ENCODE results near the gene INHA. TPM values are rescaled to one million over a fixed set of nuclear protein-coding genes. Genes with fewer than 3 reads are reported as not detected.

INHA gene
- total and polyA plus RNA-seq, 3 donors from 2014 or later, result 265 to 371 (median 325) TPM

- peak; percentile 96 for DNase-seq
- TF ChIP-seq POLR2A (IDR thresholded peaks at IDR 0.05), result no peak
- TF ChIP-seq, protein P1, sequence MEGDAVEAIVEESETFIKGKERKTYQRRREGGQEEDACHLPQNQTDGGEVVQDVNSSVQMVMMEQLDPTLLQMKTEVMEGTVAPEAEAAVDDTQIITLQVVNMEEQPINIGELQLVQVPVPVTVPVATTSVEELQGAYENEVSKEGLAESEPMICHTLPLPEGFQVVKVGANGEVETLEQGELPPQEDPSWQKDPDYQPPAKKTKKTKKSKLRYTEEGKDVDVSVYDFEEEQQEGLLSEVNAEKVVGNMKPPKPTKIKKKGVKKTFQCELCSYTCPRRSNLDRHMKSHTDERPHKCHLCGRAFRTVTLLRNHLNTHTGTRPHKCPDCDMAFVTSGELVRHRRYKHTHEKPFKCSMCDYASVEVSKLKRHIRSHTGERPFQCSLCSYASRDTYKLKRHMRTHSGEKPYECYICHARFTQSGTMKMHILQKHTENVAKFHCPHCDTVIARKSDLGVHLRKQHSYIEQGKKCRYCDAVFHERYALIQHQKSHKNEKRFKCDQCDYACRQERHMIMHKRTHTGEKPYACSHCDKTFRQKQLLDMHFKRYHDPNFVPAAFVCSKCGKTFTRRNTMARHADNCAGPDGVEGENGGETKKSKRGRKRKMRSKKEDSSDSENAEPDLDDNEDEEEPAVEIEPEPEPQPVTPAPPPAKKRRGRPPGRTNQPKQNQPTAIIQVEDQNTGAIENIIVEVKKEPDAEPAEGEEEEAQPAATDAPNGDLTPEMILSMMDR (IDR thresholded peaks at IDR 0.05), result no peak
- H3K27me3 ChIP-seq, result no peaks in the 10 kb centered on the region
- peak overlapping the region; percentile 55 to 67 for H3K4me3 ChIP-seq
- peaks cover 7% of the 10 kb centered on the region for H3K4me1 ChIP-seq
- H3K36me3 ChIP-seq (ENCODE audit: low read depth, missing control alignments), result no peaks in the 10 kb centered on the region
- 0 to 1% methylated on average over 21 to 87 of the region's 99 CpGs for WGBS, 2 donors
- H3K9me3 ChIP-seq, result no peaks in the 10 kb centered on the region
- intact Hi-C loops (cut with DNase I; ENCODE audit: low total_unique reads), result no loop called here
- peak overlapping the region; percentile 83 to 91 for H3K27ac ChIP-seq
Observed at GRCh38 chr2:219552382-219553167, 19.5 kb upstream of the INHA start.

GRCh38 chr2:219553168-219553417, 19.0 kb upstream of the INHA start:
- H3K9me3 ChIP-seq, result no peaks in the 10 kb centered on the region
- H3K27ac ChIP-seq, result peak overlapping the region; percentile 83 to 91
- peaks cover 7% of the 10 kb centered on the region for H3K4me1 ChIP-seq
- DNase-seq, result no peak
- H3K36me3 ChIP-seq (ENCODE audit: low read depth, missing control alignments), result no peaks in the 10 kb centered on the region
- peak overlapping the region; percentile 55 to 67 for H3K4me3 ChIP-seq
- no peaks in the 10 kb centered on the region for H3K27me3 ChIP-seq
- TF ChIP-seq POLR2A (IDR thresholded peaks at IDR 0.05), result no peak
- TF ChIP-seq, protein P1 (IDR thresholded peaks at IDR 0.05), result no peak
- WGBS, 2 donors, result 14 to 23% methylated on average over 7 of the region's 7 CpGs
- intact Hi-C loops (cut with DNase I; ENCODE audit: low total_unique reads), result no loop called here

GRCh38 chr2:219553463-219553963, 18.6 kb upstream of the INHA start:
- 59 to 67% methylated on average over 12 of the region's 12 CpGs for WGBS, 2 donors
- no peak for TF ChIP-seq POLR2A (IDR thresholded peaks at IDR 0.05)
- TF ChIP-seq, protein P1 (IDR thresholded peaks at IDR 0.05), result no peak
- no peaks in the 10 kb centered on the region for H3K36me3 ChIP-seq (ENCODE audit: low read depth, missing control alignments)
- intact Hi-C loops (cut with DNase I; ENCODE audit: low total_unique reads), result no loop called here
- H3K4me1 ChIP-seq, result peaks cover 7% of the 10 kb centered on the region
- no peaks in the 10 kb centered on the region for H3K27me3 ChIP-seq
- peak overlapping the region in 1 of 2 donors; percentile 91 for H3K27ac ChIP-seq
- no peak overlapping the region for H3K4me3 ChIP-seq
- H3K9me3 ChIP-seq, result no peaks in the 10 kb centered on the region
- no peak for DNase-seq

- intact Hi-C loops (cut with DNase I; ENCODE audit: low total_unique reads), result no loop called here
- Histone ChIP-seq H3K36me3 (ENCODE audit: low read depth, missing control alignments) (no peaks in the 10 kb centered on the region), H3K27me3 (no peaks in the 10 kb centered on the region), H3K9me3 (no peaks in the 10 kb centered on the region), H3K4me1 (peaks cover 7% of the 10 kb centered on the region), H3K4me3 (no peak overlapping the region), H3K27ac (no peak overlapping the region)
- DNase-seq, result no peak
- 94 to 95% methylated on average over 10 to 15 of the region's 15 CpGs for WGBS, 2 donors
- TF ChIP-seq POLR2A (IDR thresholded peaks at IDR 0.05), result no peak
- TF ChIP-seq, protein P1 (IDR thresholded peaks at IDR 0.05), result no peak
Observed at GRCh38 chr2:219554350-219554749, 17.8 kb upstream of the INHA start.

GRCh38 chr2:219555956-219556355, 16.2 kb upstream of the INHA start:
- intact Hi-C loops (cut with DNase I; ENCODE audit: low total_unique reads), result no loop called here
- no peak for DNase-seq
- H3K27ac ChIP-seq, result no peak overlapping the region
- WGBS, 2 donors, result 90 to 95% methylated on average over 7 to 20 of the region's 20 CpGs
- H3K36me3 ChIP-seq (ENCODE audit: low read depth, missing control alignments), result no peaks in the 10 kb centered on the region
- H3K9me3 ChIP-seq, result no peaks in the 10 kb centered on the region
- no peak overlapping the region for H3K4me3 ChIP-seq
- TF ChIP-seq POLR2A (IDR thresholded peaks at IDR 0.05), result no peak
- TF ChIP-seq, protein P1 (IDR thresholded peaks at IDR 0.05), result no peak
- H3K4me1 ChIP-seq, result peaks cover 16% of the 10 kb centered on the region
- no peaks in the 10 kb centered on the region for H3K27me3 ChIP-seq
